Fibroblast of lung (primary cell): Measurements from ENCODE around the gene AWAT2. TPM values are rescaled to one million over a fixed set of nuclear protein-coding genes. Genes with fewer than 3 reads are reported as not detected.

Experiments
- DNase-seq, 2 donors: peaks; one replicate each; pipeline versions ENCODE4 v3.0.0 to v3.0.0-alpha.2; 2010; ENCODE audit warnings: low read depth in 2 of 2
- H2AFZ ChIP-seq: 2 replicates; pipeline ENCODE4 v1.5.1; 2012; ENCODE audit warnings: low read length, control low read depth, inconsistent platforms
- H3K27ac ChIP-seq: 2 replicates; pipeline ENCODE4 v1.5.1; 2011; ENCODE audit warnings: low read length, control low read depth; ENCODE audit not compliant: insufficient read depth
- H3K27me3 ChIP-seq: 2 replicates; pipeline ENCODE4 v1.5.1; 2011; ENCODE audit warnings: mild to moderate bottlenecking, low read length; ENCODE audit not compliant: control insufficient read depth, insufficient read depth
- H3K36me3 ChIP-seq: 2 replicates; pipeline ENCODE4 v1.5.1; 2011; ENCODE audit warnings: low read length; ENCODE audit not compliant: control insufficient read depth, insufficient read depth
- H3K4me1 ChIP-seq: 2 replicates; pipeline ENCODE4 v1.5.1; 2011; ENCODE audit warnings: low read length; ENCODE audit not compliant: control insufficient read depth, insufficient read depth; ENCODE audit errors: extremely low read depth
- H3K4me2 ChIP-seq: 2 replicates; pipeline ENCODE4 v1.5.1; 2011; ENCODE audit warnings: low read length, control low read depth; ENCODE audit not compliant: insufficient read depth; ENCODE audit errors: extremely low read depth
- H3K4me3 ChIP-seq, 4 experiments: fragments of 200-600 bp in 1 of 4; sonication (generic) in 1 of 4; replicated peaks in 1 of 4; 2 replicates each; pipeline ENCODE4 v1.5.1; 2011 to 2016; ENCODE audit warnings: low read length in 4 of 4, low read depth in 3 of 4, mild to moderate bottlenecking in 3 of 4, control low read depth in 2 of 4, inconsistent platforms in 1 of 4, mixed read lengths in 1 of 4; ENCODE audit not compliant: insufficient read depth in 1 of 4; ENCODE audit errors: control extremely low read depth in 1 of 4
- H3K79me2 ChIP-seq: 2 replicates; pipeline ENCODE4 v1.5.1; 2012; ENCODE audit warnings: mild to moderate bottlenecking, low read length, inconsistent platforms; ENCODE audit not compliant: control insufficient read depth, insufficient read depth
- H3K9ac ChIP-seq: 2 replicates; pipeline ENCODE4 v1.5.1; 2011; ENCODE audit warnings: mild to moderate bottlenecking, low read length, control low read depth; ENCODE audit not compliant: insufficient read depth
- H3K9me3 ChIP-seq: 2 replicates; pipeline ENCODE4 v1.5.1; 2012; ENCODE audit warnings: low read depth, low read length; ENCODE audit not compliant: control insufficient read depth, insufficient read depth
- H4K20me1 ChIP-seq: 2 replicates; pipeline ENCODE4 v1.5.1; 2011; ENCODE audit warnings: low read length; ENCODE audit not compliant: control insufficient read depth, insufficient read depth; ENCODE audit errors: extremely low read depth
- CTCF ChIP-seq, 2 donors: IDR thresholded peaks in 1 of 2; conservative IDR thresholded peaks in 1 of 2; 1 replicate in 1 of 2; 2 replicates in 1 of 2; pipeline ENCODE4 v1.5.1; 2011 to 2012; ENCODE audit warnings: low read length in 2 of 2, control low read depth in 1 of 2, inconsistent platforms in 1 of 2, low read depth in 1 of 2, mild to moderate bottlenecking in 1 of 2
- EZH2 ChIP-seq: IDR thresholded peaks from 2 replicates; pipeline ENCODE4 v1.5.1; 2012; ENCODE audit warnings: low read length, control low read depth, mild to moderate bottlenecking; ENCODE audit errors: missing control alignments
- polyA plus RNA-seq, 2 donors: library from polyadenylated mRNA; depleted of rRNA in 1 of 2; stranded (reverse) in 1 of 2; unstranded in 1 of 2; fragments of >200 nt; gene quantifications; 2 replicates each; pipeline ENCODE4 v1.2.1, GENCODE V29; 2011 to 2012; ENCODE audit warnings: missing spikeins in 1 of 2
- total RNA-seq: library from RNA; depleted of rRNA; stranded (reverse); fragments of >200 nt; gene quantifications from 2 replicates; pipeline ENCODE4 v1.2.1, GENCODE V29; 2014

AWAT2 gene
- total and polyA plus RNA-seq, 2 donors (not counting 1 experiment from before 2014, with no cell fraction given) = not detected

- H3K27me3 ChIP-seq = no peaks in the 10 kb centered on the region
- H3K79me2 ChIP-seq = no peaks in the 10 kb centered on the region
- DNase-seq = no peak
- no peak overlapping the region for H3K9ac ChIP-seq
- no peak overlapping the region for H3K27ac ChIP-seq
- no peak overlapping the region for H3K4me2 ChIP-seq
- no peaks in the 10 kb centered on the region for H3K36me3 ChIP-seq
- H3K4me3 ChIP-seq = no peak overlapping the region
- no peak for TF ChIP-seq CTCF (conservative IDR thresholded peaks at IDR 0.05 in 1 of 2, IDR thresholded peaks at IDR 0.05 in 1 of 2; ENCODE audit: low read depth in 1 of 2, low read length in 2 of 2)
- H4K20me1 ChIP-seq = no peaks in the 10 kb centered on the region
- no peak overlapping the region for H2AFZ ChIP-seq
- no peaks in the 10 kb centered on the region for H3K4me1 ChIP-seq
- no peaks in the 10 kb centered on the region for H3K9me3 ChIP-seq
Measured at GRCh38 chrX:69996113-69996468, 53.6 kb downstream of the AWAT2 start.

DNA sequence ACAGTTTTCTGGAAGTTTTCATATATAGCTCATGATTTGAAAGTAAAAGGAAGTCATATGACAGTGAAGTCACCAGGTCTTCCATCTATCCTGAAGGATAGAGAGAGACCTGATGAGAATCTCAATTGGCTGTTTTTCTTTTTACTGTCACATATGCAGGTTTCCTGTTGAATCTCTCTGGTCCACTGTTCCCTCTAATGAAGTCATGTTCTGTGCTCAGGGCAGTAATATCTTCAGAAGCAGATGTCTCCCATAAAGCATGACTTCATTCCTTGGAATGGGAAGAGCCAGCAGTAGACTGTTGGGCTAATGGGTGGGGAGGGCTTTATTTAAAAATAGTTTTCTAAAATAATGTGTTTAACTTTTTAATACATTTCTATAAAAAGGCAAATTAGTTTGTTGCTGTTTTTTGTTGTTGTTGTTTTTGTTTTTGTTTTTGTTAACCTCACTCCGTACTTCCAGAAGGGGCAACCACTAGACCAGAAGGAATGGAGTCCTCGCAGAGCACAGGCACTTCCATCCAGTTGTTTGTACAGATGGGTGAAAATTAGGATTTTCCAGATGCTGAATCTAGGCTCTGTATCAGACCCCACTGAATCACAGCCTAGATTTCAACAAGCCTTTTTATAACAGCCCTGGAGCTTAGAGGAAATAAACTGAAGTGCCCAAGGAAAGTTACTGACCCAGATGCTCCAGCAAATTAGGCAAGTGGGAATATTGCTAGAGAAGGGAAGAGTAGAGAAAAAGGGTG lies 54.2 kb downstream of the AWAT2 start:
- H3K27me3 ChIP-seq = no peaks in the 10 kb centered on the region
- no peaks in the 10 kb centered on the region for H3K4me1 ChIP-seq
- H3K9me3 ChIP-seq = no peaks in the 10 kb centered on the region
- no peak overlapping the region for H3K4me3 ChIP-seq
- H3K4me2 ChIP-seq = no peak overlapping the region
- H3K27ac ChIP-seq = no peak overlapping the region
- DNase-seq = no peak
- no peaks in the 10 kb centered on the region for H3K36me3 ChIP-seq
- H3K9ac ChIP-seq = no peak overlapping the region
- TF ChIP-seq CTCF (conservative IDR thresholded peaks at IDR 0.05 in 1 of 2, IDR thresholded peaks at IDR 0.05 in 1 of 2; ENCODE audit: low read depth in 1 of 2, low read length in 2 of 2) (no peak), EZH2 (no peak)
- no peak overlapping the region for H2AFZ ChIP-seq
- no peaks in the 10 kb centered on the region for H3K79me2 ChIP-seq
- no peaks in the 10 kb centered on the region for H4K20me1 ChIP-seq

- no peaks in the 10 kb centered on the region for H3K27me3 ChIP-seq
- H3K36me3 ChIP-seq = no peaks in the 10 kb centered on the region
- H3K79me2 ChIP-seq = no peaks in the 10 kb centered on the region
- no peak overlapping the region for H3K4me3 ChIP-seq
- no peaks in the 10 kb centered on the region for H4K20me1 ChIP-seq
- no peaks in the 10 kb centered on the region for H3K9me3 ChIP-seq
- no peak for DNase-seq
- no peaks in the 10 kb centered on the region for H3K4me1 ChIP-seq
- H3K4me2 ChIP-seq = no peak overlapping the region
- no peak overlapping the region for H3K9ac ChIP-seq
- H2AFZ ChIP-seq = no peak overlapping the region
- H3K27ac ChIP-seq = no peak overlapping the region
- TF ChIP-seq CTCF (conservative IDR thresholded peaks at IDR 0.05 in 1 of 2, IDR thresholded peaks at IDR 0.05 in 1 of 2; ENCODE audit: low read depth in 1 of 2, low read length in 2 of 2) (no peak), EZH2 (no peak)
Measured at GRCh38 chrX:69993494-69993893, 56.2 kb downstream of the AWAT2 start.
